ENCODE data around the gene NAA10.

DNA sequence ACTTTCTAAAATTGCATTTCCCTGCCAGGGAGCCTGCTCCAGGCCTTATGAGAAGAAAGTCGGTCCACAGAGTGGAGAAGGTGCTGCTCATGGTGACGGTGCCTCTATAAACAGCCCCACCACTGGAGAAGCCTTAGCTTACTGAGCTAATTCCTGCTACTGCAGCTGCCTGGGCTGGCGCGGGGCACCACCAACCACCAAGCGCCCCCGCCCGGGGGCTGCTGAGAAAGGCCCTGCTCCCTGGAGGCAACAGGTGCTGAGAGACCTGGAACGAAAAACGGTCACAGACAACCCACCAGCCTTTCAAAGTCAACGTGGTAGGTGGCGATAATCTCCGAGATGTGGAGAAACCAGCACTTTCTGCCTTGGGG, 33.9 kb upstream of the NAA10 start:
- TF ChIP-seq, protein P1, sequence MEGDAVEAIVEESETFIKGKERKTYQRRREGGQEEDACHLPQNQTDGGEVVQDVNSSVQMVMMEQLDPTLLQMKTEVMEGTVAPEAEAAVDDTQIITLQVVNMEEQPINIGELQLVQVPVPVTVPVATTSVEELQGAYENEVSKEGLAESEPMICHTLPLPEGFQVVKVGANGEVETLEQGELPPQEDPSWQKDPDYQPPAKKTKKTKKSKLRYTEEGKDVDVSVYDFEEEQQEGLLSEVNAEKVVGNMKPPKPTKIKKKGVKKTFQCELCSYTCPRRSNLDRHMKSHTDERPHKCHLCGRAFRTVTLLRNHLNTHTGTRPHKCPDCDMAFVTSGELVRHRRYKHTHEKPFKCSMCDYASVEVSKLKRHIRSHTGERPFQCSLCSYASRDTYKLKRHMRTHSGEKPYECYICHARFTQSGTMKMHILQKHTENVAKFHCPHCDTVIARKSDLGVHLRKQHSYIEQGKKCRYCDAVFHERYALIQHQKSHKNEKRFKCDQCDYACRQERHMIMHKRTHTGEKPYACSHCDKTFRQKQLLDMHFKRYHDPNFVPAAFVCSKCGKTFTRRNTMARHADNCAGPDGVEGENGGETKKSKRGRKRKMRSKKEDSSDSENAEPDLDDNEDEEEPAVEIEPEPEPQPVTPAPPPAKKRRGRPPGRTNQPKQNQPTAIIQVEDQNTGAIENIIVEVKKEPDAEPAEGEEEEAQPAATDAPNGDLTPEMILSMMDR (conservative IDR thresholded peaks at IDR 0.05; ENCODE audit: low read length) = peak; percentile 37; the same call in 1 of the 2 replicates
- TF ChIP-seq EZH2phosphoT487 (IDR thresholded peaks at IDR 0.05; ENCODE audit: borderline replicate concordance) = no peak

All from Loucy (cell line).